ENCODE results near the gene KCNK3. TPM values are rescaled to one million over a fixed set of nuclear protein-coding genes. Genes with fewer than 3 reads are reported as not detected.

KCNK3 gene
- total and polyA plus RNA-seq, 2 of the 13 experiments (the other 11 are each of a cell fraction or from before 2014, with no cell fraction given) = not detected

- 0 out of 2 replicates have a peak, but pooled peaks have one; percentile 30 for TF ChIP-seq ZFP36L1 (CRISPR knock-in tag; IDR thresholded peaks at IDR 0.05)
- no peak for TF ChIP-seq CBX1 (IDR thresholded peaks at IDR 0.05; ENCODE audit: low read depth)
- TF ChIP-seq, protein P1, sequence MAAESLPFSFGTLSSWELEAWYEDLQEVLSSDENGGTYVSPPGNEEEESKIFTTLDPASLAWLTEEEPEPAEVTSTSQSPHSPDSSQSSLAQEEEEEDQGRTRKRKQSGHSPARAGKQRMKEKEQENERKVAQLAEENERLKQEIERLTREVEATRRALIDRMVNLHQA (CRISPR knock-in tag; IDR thresholded peaks at IDR 0.05) = no peak
- TF ChIP-seq JUND (CRISPR knock-in tag; IDR thresholded peaks at IDR 0.05) = no peak
- TF ChIP-seq HDAC2 (CRISPR knock-in tag; IDR thresholded peaks at IDR 0.05) = peak; percentile 61
- peak; percentile 14 for TF ChIP-seq XRCC5 (optimal IDR thresholded peaks at IDR 0.05; ENCODE audit: low read length)
- TF ChIP-seq ZNF503 (CRISPR knock-in tag; IDR thresholded peaks at IDR 0.05) = 0 out of 2 replicates have a peak, but pooled peaks have one; percentile 39
- no peak for TF ChIP-seq ZNF570 (CRISPR knock-in tag; IDR thresholded peaks at IDR 0.05; ENCODE audit: borderline replicate concordance)
- TF ChIP-seq RELA (CRISPR knock-in tag; IDR thresholded peaks at IDR 0.05) = peak; percentile 75; the same call in 1 of the 2 replicates
- TF ChIP-seq ZNF782 (CRISPR knock-in tag; IDR thresholded peaks at IDR 0.05; ENCODE audit: borderline replicate concordance) = peak; percentile 30; the same call in 1 of the 2 replicates
- TF ChIP-seq NR3C1 (CRISPR knock-in tag; IDR thresholded peaks at IDR 0.05) = no peak
- no peak for TF ChIP-seq ZNF674 (CRISPR knock-in tag; IDR thresholded peaks at IDR 0.05; ENCODE audit: low read depth)
- TF ChIP-seq HNF4A (CRISPR knock-in tag; IDR thresholded peaks at IDR 0.05) = no peak
- no peak for TF ChIP-seq SETDB1 (CRISPR knock-in tag; IDR thresholded peaks at IDR 0.05; ENCODE audit: borderline replicate concordance)
- TF ChIP-seq RFXANK (CRISPR knock-in tag; IDR thresholded peaks at IDR 0.05) = no peak
- 0 out of 2 replicates have a peak, but pooled peaks have one; percentile 19 for TF ChIP-seq ZNF337 (CRISPR knock-in tag; IDR thresholded peaks at IDR 0.05; ENCODE audit: borderline replicate concordance, low read depth)
- 0 out of 2 replicates have a peak, but pooled peaks have one; percentile 37 for TF ChIP-seq MEF2D (CRISPR knock-in tag; IDR thresholded peaks at IDR 0.05)
- TF ChIP-seq ZBTB34 (CRISPR knock-in tag; IDR thresholded peaks at IDR 0.05) = peak; percentile 80
- peak; percentile 77 for TF ChIP-seq ZMAT3 (CRISPR knock-in tag; conservative IDR thresholded peaks at IDR 0.05)
- no peak for TF ChIP-seq GPN1 (CRISPR knock-in tag; IDR thresholded peaks at IDR 0.05; ENCODE audit: borderline replicate concordance)
- no peak for TF ChIP-seq FOXA1 (IDR thresholded peaks at IDR 0.05)
- TF ChIP-seq FOXA1 (CRISPR knock-in tag; IDR thresholded peaks at IDR 0.05) = 0 out of 2 replicates have a peak, but pooled peaks have one; percentile 4
- TF ChIP-seq POLR2AphosphoS5 (IDR thresholded peaks at IDR 0.05; ENCODE audit: low read depth, low read length) = peak; percentile 83
- TF ChIP-seq ZNF552 (CRISPR knock-in tag; IDR thresholded peaks at IDR 0.05; ENCODE audit: borderline replicate concordance) = no peak; the same call in none of the 2 replicates
- TF ChIP-seq ZBTB3 (CRISPR knock-in tag; IDR thresholded peaks at IDR 0.05; ENCODE audit: borderline replicate concordance, low read depth) = no peak
- no peak for TF ChIP-seq ZNF616 (CRISPR knock-in tag; IDR thresholded peaks at IDR 0.05; ENCODE audit: low read depth)
- peak; percentile 69 for TF ChIP-seq TAF1 (CRISPR knock-in tag; IDR thresholded peaks at IDR 0.05)
- peak; percentile 92 for TF ChIP-seq EED (CRISPR knock-in tag; IDR thresholded peaks at IDR 0.05)
- no peak for TF ChIP-seq SMARCE1 (IDR thresholded peaks at IDR 0.05; ENCODE audit: borderline replicate concordance)
- TF ChIP-seq CBFB (CRISPR knock-in tag; IDR thresholded peaks at IDR 0.05) = 0 out of 2 replicates have a peak, but pooled peaks have one; percentile 48
Measured at GRCh38 chr2:26764078-26764887, 71.8 kb downstream of the KCNK3 start, which contains the start of gene SLC35F6 (continued).

All from HepG2 (cell line).